GM12892 (cell line): Measurements from ENCODE around the gene RPF1.

Source experiments
- POLR2A ChIP-seq: IDR thresholded peaks from 2 replicates; pipeline ENCODE4 v1.6.1; 2011; ENCODE audit warnings: low read depth, low read length, control low read depth
- POLR2AphosphoS5 ChIP-seq: IDR thresholded peaks from 2 replicates; pipeline ENCODE4 v1.6.1; 2011; ENCODE audit warnings: low read depth, low read length, control low read depth

DNA sequence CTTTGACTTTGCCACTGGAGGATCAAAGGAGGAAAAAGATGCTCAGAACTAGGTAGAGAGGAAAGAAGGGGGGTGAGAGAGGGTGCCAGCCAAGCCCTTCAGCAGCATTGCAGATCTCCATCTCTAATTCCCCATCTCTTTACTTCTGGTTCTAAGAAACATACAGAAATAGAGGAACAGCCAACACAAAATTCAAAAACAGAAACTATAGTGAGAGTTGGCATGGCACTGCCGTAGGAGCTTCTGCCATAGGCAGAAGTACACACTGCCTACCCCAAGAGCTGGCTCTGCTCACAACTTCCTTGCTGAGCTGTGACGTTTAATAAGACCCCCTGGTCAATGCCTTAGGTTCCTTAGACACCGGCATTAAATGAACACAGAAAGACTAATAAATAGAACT is 26.6 kb upstream of the RPF1 start:
- TF ChIP-seq POLR2AphosphoS5 (no peak), POLR2A (no peak)
